ENCODE measurements around the gene TENM3.

Gene TENM3

GRCh38 chr4:182802621-182803020 lies 559.4 kb downstream of the TENM3 start:
- H3K27ac ChIP-seq (ENCODE audit: low read depth, low read length): no peak overlapping the region
- peak overlapping the region in 1 of 5 donors; percentile 17 for H3K9ac ChIP-seq (ENCODE audit: low read length in 5 of 5)
- H3K4me3 ChIP-seq (ENCODE audit: low read depth in 1 of 5, low read length in 5 of 5): no peak overlapping the region
- H3K36me3 ChIP-seq (ENCODE audit: control insufficient read depth in 5 of 5, insufficient read depth in 5 of 5, low read length in 5 of 5): peaks cover 0 to 14% (median 4%) of the 10 kb centered on the region in 5 donors
- H3K27me3 ChIP-seq (ENCODE audit: control insufficient read depth in 5 of 5, insufficient read depth in 4 of 5, low read length in 5 of 5): peaks cover 0 to 3% (median 0%) of the 10 kb centered on the region in 5 donors
- peaks cover 0 to 4% (median 0%) of the 10 kb centered on the region in 5 donors for H3K9me3 ChIP-seq (ENCODE audit: control insufficient read depth in 5 of 5, low read length in 5 of 5)
- H3K4me1 ChIP-seq (ENCODE audit: control insufficient read depth in 5 of 5, insufficient read depth in 5 of 5, low read length in 5 of 5): peaks cover 0 to 14% (median 12%) of the 10 kb centered on the region in 5 donors

GRCh38 chr4:182803235-182803634 lies 560.0 kb downstream of the TENM3 start:
- Histone ChIP-seq H3K4me3 (ENCODE audit: low read depth in 1 of 5, low read length in 5 of 5) (no peak overlapping the region), H3K27me3 (ENCODE audit: control insufficient read depth in 5 of 5, insufficient read depth in 4 of 5, low read length in 5 of 5) (peaks cover 0 to 3% (median 0%) of the 10 kb centered on the region in 5 donors), H3K27ac (ENCODE audit: low read depth, low read length) (no peak overlapping the region), H3K36me3 (ENCODE audit: control insufficient read depth in 5 of 5, insufficient read depth in 5 of 5, low read length in 5 of 5) (peaks cover 0 to 14% (median 4%) of the 10 kb centered on the region in 5 donors), H3K9me3 (ENCODE audit: control insufficient read depth in 5 of 5, low read length in 5 of 5) (peaks cover 0 to 4% (median 0%) of the 10 kb centered on the region in 5 donors), H3K9ac (ENCODE audit: low read length in 5 of 5) (no peak overlapping the region), H3K4me1 (ENCODE audit: control insufficient read depth in 5 of 5, insufficient read depth in 5 of 5, low read length in 5 of 5) (peaks cover 0 to 14% (median 12%) of the 10 kb centered on the region in 5 donors)

DNA sequence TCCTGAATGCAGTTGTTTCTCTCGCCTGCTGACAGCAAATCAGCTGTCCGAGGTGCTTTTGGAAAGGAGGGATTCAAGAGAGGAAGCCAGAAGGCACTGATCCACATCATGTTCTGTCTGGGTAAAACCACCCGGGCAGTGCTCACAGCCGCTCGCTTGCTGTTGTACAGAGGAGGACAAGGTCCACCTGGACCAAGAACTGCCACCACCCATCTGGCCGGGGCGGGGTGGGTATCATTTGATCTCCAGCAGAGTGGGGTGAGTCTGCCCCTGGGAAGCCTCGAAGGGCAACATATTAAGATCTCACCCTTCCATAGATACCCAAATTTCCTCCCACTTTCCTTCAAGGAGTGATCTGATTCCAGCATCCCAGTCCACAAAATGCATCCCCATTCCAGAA lies 560.9 kb downstream of the TENM3 start:
- H3K9ac ChIP-seq (ENCODE audit: low read length in 5 of 5): no peak overlapping the region
- H3K4me1 ChIP-seq (ENCODE audit: control insufficient read depth in 5 of 5, insufficient read depth in 5 of 5, low read length in 5 of 5): peaks cover 0 to 14% (median 12%) of the 10 kb centered on the region in 5 donors
- peaks cover 0 to 13% (median 0%) of the 10 kb centered on the region in 5 donors for H3K9me3 ChIP-seq (ENCODE audit: control insufficient read depth in 5 of 5, low read length in 5 of 5)
- H3K4me3 ChIP-seq (ENCODE audit: low read depth in 1 of 5, low read length in 5 of 5): no peak overlapping the region
- peaks cover 0 to 11% (median 4%) of the 10 kb centered on the region in 5 donors for H3K36me3 ChIP-seq (ENCODE audit: control insufficient read depth in 5 of 5, insufficient read depth in 5 of 5, low read length in 5 of 5)
- H3K27me3 ChIP-seq (ENCODE audit: control insufficient read depth in 5 of 5, insufficient read depth in 4 of 5, low read length in 5 of 5): peaks cover 0 to 4% (median 0%) of the 10 kb centered on the region in 5 donors
- H3K27ac ChIP-seq (ENCODE audit: low read depth, low read length): no peak overlapping the region

GRCh38 chr4:182805321-182805720 lies 562.1 kb downstream of the TENM3 start:
- Histone ChIP-seq H3K27ac (ENCODE audit: low read depth, low read length) (no peak overlapping the region), H3K36me3 (ENCODE audit: control insufficient read depth in 5 of 5, insufficient read depth in 5 of 5, low read length in 5 of 5) (peaks cover 0 to 3% (median 1%) of the 10 kb centered on the region in 5 donors)

GRCh38 chr4:182805750-182806149 lies 562.5 kb downstream of the TENM3 start:
- no peaks in the 10 kb centered on the region for H3K36me3 ChIP-seq (ENCODE audit: control insufficient read depth in 5 of 5, insufficient read depth in 5 of 5, low read length in 5 of 5)
- peaks cover 0 to 21% (median 0%) of the 10 kb centered on the region in 5 donors for H3K9me3 ChIP-seq (ENCODE audit: control insufficient read depth in 5 of 5, low read length in 5 of 5)
- H3K4me1 ChIP-seq (ENCODE audit: control insufficient read depth in 5 of 5, insufficient read depth in 5 of 5, low read length in 5 of 5): peaks cover 0 to 14% (median 12%) of the 10 kb centered on the region in 5 donors
- H3K27ac ChIP-seq (ENCODE audit: low read depth, low read length): no peak overlapping the region
- no peak overlapping the region for H3K9ac ChIP-seq (ENCODE audit: low read length in 5 of 5)
- no peak overlapping the region for H3K4me3 ChIP-seq (ENCODE audit: low read depth in 1 of 5, low read length in 5 of 5)
- H3K27me3 ChIP-seq (ENCODE audit: control insufficient read depth in 5 of 5, insufficient read depth in 4 of 5, low read length in 5 of 5): peaks cover 0 to 4% (median 0%) of the 10 kb centered on the region in 5 donors

More at GRCh38 chr4:182805321-182805720, 562.1 kb downstream of the TENM3 start:
- H3K9me3 ChIP-seq (ENCODE audit: control insufficient read depth in 5 of 5, low read length in 5 of 5): peaks cover 0 to 21% (median 0%) of the 10 kb centered on the region in 5 donors
- H3K27me3 ChIP-seq (ENCODE audit: control insufficient read depth in 5 of 5, insufficient read depth in 4 of 5, low read length in 5 of 5): peaks cover 0 to 4% (median 0%) of the 10 kb centered on the region in 5 donors
- H3K4me1 ChIP-seq (ENCODE audit: control insufficient read depth in 5 of 5, insufficient read depth in 5 of 5, low read length in 5 of 5): peaks cover 0 to 14% (median 12%) of the 10 kb centered on the region in 5 donors
- H3K4me3 ChIP-seq (ENCODE audit: low read depth in 1 of 5, low read length in 5 of 5): no peak overlapping the region
- H3K9ac ChIP-seq (ENCODE audit: low read length in 5 of 5): no peak overlapping the region

GRCh38 chr4:182806259-182807252 lies 563.4 kb downstream of the TENM3 start:
- no peaks in the 10 kb centered on the region for H3K36me3 ChIP-seq (ENCODE audit: control insufficient read depth in 5 of 5, insufficient read depth in 5 of 5, low read length in 5 of 5)
- peaks cover 0 to 14% (median 12%) of the 10 kb centered on the region in 5 donors for H3K4me1 ChIP-seq (ENCODE audit: control insufficient read depth in 5 of 5, insufficient read depth in 5 of 5, low read length in 5 of 5)
- peaks cover 0 to 4% (median 0%) of the 10 kb centered on the region in 5 donors for H3K27me3 ChIP-seq (ENCODE audit: control insufficient read depth in 5 of 5, insufficient read depth in 4 of 5, low read length in 5 of 5)
- peak overlapping the region; percentile 41 for H3K27ac ChIP-seq (ENCODE audit: low read depth, low read length)
- H3K9me3 ChIP-seq (ENCODE audit: control insufficient read depth in 5 of 5, low read length in 5 of 5): peaks cover 0 to 23% (median 0%) of the 10 kb centered on the region in 5 donors
- peak overlapping the region in 3 of 5 donors; percentile 49 to 73 (median 71) for H3K9ac ChIP-seq (ENCODE audit: low read length in 5 of 5)
- H3K4me3 ChIP-seq (ENCODE audit: low read depth in 1 of 5, low read length in 5 of 5): peak overlapping the region; percentile 73 to 79 (median 76)

GRCh38 chr4:182807346-182807745 lies 564.1 kb downstream of the TENM3 start:
- peaks cover 0 to 14% (median 12%) of the 10 kb centered on the region in 5 donors for H3K4me1 ChIP-seq (ENCODE audit: control insufficient read depth in 5 of 5, insufficient read depth in 5 of 5, low read length in 5 of 5)
- no peak overlapping the region for H3K27ac ChIP-seq (ENCODE audit: low read depth, low read length)
- no peaks in the 10 kb centered on the region for H3K36me3 ChIP-seq (ENCODE audit: control insufficient read depth in 5 of 5, insufficient read depth in 5 of 5, low read length in 5 of 5)
- H3K4me3 ChIP-seq (ENCODE audit: low read depth in 1 of 5, low read length in 5 of 5): peak overlapping the region; percentile 73 to 79 (median 76)
- peaks cover 0 to 25% (median 0%) of the 10 kb centered on the region in 5 donors for H3K9me3 ChIP-seq (ENCODE audit: control insufficient read depth in 5 of 5, low read length in 5 of 5)
- H3K27me3 ChIP-seq (ENCODE audit: control insufficient read depth in 5 of 5, insufficient read depth in 4 of 5, low read length in 5 of 5): peaks cover 0 to 4% (median 0%) of the 10 kb centered on the region in 5 donors
- peak overlapping the region in 1 of 5 donors; percentile 35 for H3K9ac ChIP-seq (ENCODE audit: low read length in 5 of 5)

GRCh38 chr4:182807767-182808548 lies 564.8 kb downstream of the TENM3 start:
- Histone ChIP-seq H3K9ac (ENCODE audit: low read length in 5 of 5) (no peak overlapping the region), H3K4me1 (ENCODE audit: control insufficient read depth in 5 of 5, insufficient read depth in 5 of 5, low read length in 5 of 5) (peaks cover 0 to 14% (median 12%) of the 10 kb centered on the region in 5 donors), H3K9me3 (ENCODE audit: control insufficient read depth in 5 of 5, low read length in 5 of 5) (peaks cover 0 to 25% (median 0%) of the 10 kb centered on the region in 5 donors)

GRCh38 chr4:182808673-182809416 lies 565.6 kb downstream of the TENM3 start:
- H3K27ac ChIP-seq (ENCODE audit: low read depth, low read length): no peak overlapping the region

More at GRCh38 chr4:182807767-182808548, 564.8 kb downstream of the TENM3 start:
- Histone ChIP-seq H3K36me3 (ENCODE audit: control insufficient read depth in 5 of 5, insufficient read depth in 5 of 5, low read length in 5 of 5) (no peaks in the 10 kb centered on the region), H3K4me3 (ENCODE audit: low read depth in 1 of 5, low read length in 5 of 5) (no peak overlapping the region), H3K27ac (ENCODE audit: low read depth, low read length) (no peak overlapping the region), H3K27me3 (ENCODE audit: control insufficient read depth in 5 of 5, insufficient read depth in 4 of 5, low read length in 5 of 5) (peaks cover 0 to 4% (median 0%) of the 10 kb centered on the region in 5 donors)

More at GRCh38 chr4:182808673-182809416, 565.6 kb downstream of the TENM3 start:
- Histone ChIP-seq H3K4me1 (ENCODE audit: control insufficient read depth in 5 of 5, insufficient read depth in 5 of 5, low read length in 5 of 5) (peaks cover 0 to 14% (median 12%) of the 10 kb centered on the region in 5 donors), H3K27me3 (ENCODE audit: control insufficient read depth in 5 of 5, insufficient read depth in 4 of 5, low read length in 5 of 5) (peaks cover 0 to 4% (median 0%) of the 10 kb centered on the region in 5 donors), H3K9ac (ENCODE audit: low read length in 5 of 5) (no peak overlapping the region), H3K9me3 (ENCODE audit: control insufficient read depth in 5 of 5, low read length in 5 of 5) (peaks cover 0 to 25% (median 0%) of the 10 kb centered on the region in 5 donors), H3K4me3 (ENCODE audit: low read depth in 1 of 5, low read length in 5 of 5) (peak overlapping the region in 1 of 5 donors; percentile 1), H3K36me3 (ENCODE audit: control insufficient read depth in 5 of 5, insufficient read depth in 5 of 5, low read length in 5 of 5) (no peaks in the 10 kb centered on the region)
